HFFc6 (cell line): Measurements from ENCODE around the gene GSK3A. TPM values are rescaled to one million over a fixed set of nuclear protein-coding genes. Genes with fewer than 3 reads are reported as not detected.

Experiments used
- DNase-seq: peaks from one replicate; pipeline ENCODE4 v3.0.0-alpha.2; 2018
- H3K27ac Mint-ChIP-seq: 2 replicates; pipeline ENCODE4 v1.8.0; 2020; ENCODE audit warnings: mild to moderate bottlenecking, mixed read lengths
- H3K27me3 Mint-ChIP-seq: 2 replicates; pipeline ENCODE4 v1.8.0; 2021; ENCODE audit warnings: mild to moderate bottlenecking, moderate library complexity, mixed read lengths; ENCODE audit not compliant: insufficient read depth
- H3K36me3 Mint-ChIP-seq: 2 replicates; pipeline ENCODE4 v1.8.0; 2021; ENCODE audit warnings: low read depth, mixed read lengths
- H3K4me1 Mint-ChIP-seq: 2 replicates; pipeline ENCODE4 v1.8.0; 2020; ENCODE audit warnings: low read depth, mixed read lengths
- H3K4me3 Mint-ChIP-seq: 2 replicates; pipeline ENCODE4 v1.8.0; 2020; ENCODE audit warnings: mild to moderate bottlenecking, moderate library complexity, mixed read lengths
- H3K9me3 Mint-ChIP-seq: 2 replicates; pipeline ENCODE4 v1.8.0; 2020; ENCODE audit warnings: mild to moderate bottlenecking, mixed read lengths
- total RNA-seq, 6 experiments: library from RNA; stranded (reverse); fragmentation: NEBNext Ultra II Directional; extraction: Animal tissue kit (Norgen Biotek cat#: 25700); gene quantifications; 2 replicates in 1 of 6; 3 replicates in 5 of 6; pipeline ENCODE4 v1.2.3, GENCODE V29; 2021
- TF ChIP-seq, protein P1 (sequence below): fragments of 200-600 bp; sonication (generic); IDR thresholded peaks from 2 replicates; pipeline ENCODE4 v1.5.0; 2021; ENCODE audit warnings: antibody characterized with exemption, mild to moderate bottlenecking

Gene GSK3A
- total RNA-seq, 6 experiments from 2014 or later: 36.3 to 45.5 (median 43.1) TPM

DNA sequence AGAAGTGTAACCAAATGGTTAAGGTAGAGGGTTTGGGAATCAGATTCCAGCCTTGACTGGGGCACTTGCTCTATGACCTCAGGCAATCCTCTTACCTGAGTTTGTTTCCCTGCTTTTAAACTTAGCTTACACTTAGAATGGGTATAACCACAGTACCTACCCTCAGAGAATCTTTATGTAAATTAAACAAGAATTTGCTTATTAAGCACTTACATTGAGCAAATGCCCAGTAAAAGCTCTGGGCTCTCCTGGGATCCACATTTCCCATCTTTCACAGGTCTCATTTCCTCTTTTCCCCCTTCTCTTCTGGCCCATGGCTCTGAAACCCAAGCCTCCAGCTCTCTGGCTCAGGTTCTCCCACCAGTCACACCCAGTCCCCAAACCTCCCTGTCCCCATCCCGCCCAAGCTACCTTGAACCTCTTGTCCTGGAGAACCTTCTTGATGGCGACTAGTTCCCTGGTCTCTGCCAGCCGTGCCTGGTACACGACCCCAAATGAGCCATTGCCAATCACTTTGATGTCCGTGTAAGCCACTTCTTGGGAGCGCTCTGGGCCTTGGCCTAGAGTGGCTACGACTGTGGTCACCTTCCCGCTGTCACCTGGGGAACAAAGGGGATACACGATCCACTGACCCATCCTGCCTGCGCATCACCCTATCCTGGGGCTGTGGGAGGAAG is 2.7 kb downstream of the GSK3A start:
- no peaks in the 10 kb centered on the region for H3K9me3 Mint-ChIP-seq
- peak overlapping the region; percentile 95; the same call in 1 of the 2 replicates for H3K4me3 Mint-ChIP-seq
- H3K36me3 Mint-ChIP-seq: peaks cover 38% of the 10 kb centered on the region
- peak overlapping the region; percentile 42; the same call in 1 of the 2 replicates for H3K27ac Mint-ChIP-seq
- H3K27me3 Mint-ChIP-seq: peaks cover 16% of the 10 kb centered on the region
- DNase-seq: no peak
- H3K4me1 Mint-ChIP-seq: peaks cover 35% of the 10 kb centered on the region
- TF ChIP-seq, protein P1, sequence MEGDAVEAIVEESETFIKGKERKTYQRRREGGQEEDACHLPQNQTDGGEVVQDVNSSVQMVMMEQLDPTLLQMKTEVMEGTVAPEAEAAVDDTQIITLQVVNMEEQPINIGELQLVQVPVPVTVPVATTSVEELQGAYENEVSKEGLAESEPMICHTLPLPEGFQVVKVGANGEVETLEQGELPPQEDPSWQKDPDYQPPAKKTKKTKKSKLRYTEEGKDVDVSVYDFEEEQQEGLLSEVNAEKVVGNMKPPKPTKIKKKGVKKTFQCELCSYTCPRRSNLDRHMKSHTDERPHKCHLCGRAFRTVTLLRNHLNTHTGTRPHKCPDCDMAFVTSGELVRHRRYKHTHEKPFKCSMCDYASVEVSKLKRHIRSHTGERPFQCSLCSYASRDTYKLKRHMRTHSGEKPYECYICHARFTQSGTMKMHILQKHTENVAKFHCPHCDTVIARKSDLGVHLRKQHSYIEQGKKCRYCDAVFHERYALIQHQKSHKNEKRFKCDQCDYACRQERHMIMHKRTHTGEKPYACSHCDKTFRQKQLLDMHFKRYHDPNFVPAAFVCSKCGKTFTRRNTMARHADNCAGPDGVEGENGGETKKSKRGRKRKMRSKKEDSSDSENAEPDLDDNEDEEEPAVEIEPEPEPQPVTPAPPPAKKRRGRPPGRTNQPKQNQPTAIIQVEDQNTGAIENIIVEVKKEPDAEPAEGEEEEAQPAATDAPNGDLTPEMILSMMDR: no peak

DNA sequence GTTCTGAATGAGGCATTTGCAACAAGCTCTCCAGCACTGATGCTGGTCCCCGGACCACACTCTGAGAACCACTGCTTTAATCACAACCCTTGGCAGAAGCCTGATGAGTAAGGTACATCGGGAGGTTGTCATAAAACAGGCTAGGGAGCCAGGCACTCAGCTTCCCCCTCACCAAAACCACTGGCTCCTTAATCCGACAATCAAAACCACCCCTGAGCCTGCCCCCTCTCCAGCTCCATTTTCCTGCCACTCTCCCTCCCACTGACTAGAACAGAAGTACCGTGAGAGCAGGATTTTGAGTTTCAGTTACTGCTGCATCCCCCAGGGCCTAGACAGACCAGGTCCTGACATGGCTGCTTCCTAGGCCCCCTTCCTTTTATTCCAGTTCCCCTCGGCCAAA is 7.2 kb downstream of the GSK3A start:
- no peaks in the 10 kb centered on the region for H3K9me3 Mint-ChIP-seq
- DNase-seq: no peak
- H3K27ac Mint-ChIP-seq: no peak overlapping the region
- TF ChIP-seq, protein P1: no peak
- peaks cover 7% of the 10 kb centered on the region for H3K4me1 Mint-ChIP-seq
- peaks cover 36% of the 10 kb centered on the region for H3K36me3 Mint-ChIP-seq
- peaks cover 5% of the 10 kb centered on the region; the same call in 1 of the 2 replicates for H3K27me3 Mint-ChIP-seq
- H3K4me3 Mint-ChIP-seq: no peak overlapping the region

DNA sequence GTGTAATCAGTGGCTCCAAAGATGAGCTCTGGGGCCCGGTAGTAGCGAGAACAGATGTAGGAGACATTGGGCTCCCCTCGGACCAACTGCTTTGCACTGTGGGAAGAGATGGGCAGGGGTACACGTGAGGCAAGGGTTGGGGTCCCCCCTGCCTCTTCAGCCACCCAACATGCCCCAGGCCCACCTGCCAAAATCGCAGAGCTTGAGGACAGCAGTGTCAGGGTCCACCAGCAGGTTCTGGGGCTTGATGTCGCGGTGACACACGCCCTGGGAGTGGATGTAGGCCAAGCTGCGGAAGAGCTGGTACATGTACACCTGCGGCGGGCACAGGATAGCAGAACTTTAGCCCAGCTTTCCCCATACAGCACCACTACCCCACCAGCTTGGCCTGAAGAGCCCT is 8.0 kb downstream of the GSK3A start:
- Mint-ChIP-seq H3K4me1 (peaks cover 7% of the 10 kb centered on the region), H3K36me3 (peaks cover 35% of the 10 kb centered on the region), H3K9me3 (no peaks in the 10 kb centered on the region), H3K27ac (no peak overlapping the region), H3K4me3 (no peak overlapping the region), H3K27me3 (peaks cover 5% of the 10 kb centered on the region; the same call in 1 of the 2 replicates)
- TF ChIP-seq, protein P1: no peak
- no peak for DNase-seq

DNA sequence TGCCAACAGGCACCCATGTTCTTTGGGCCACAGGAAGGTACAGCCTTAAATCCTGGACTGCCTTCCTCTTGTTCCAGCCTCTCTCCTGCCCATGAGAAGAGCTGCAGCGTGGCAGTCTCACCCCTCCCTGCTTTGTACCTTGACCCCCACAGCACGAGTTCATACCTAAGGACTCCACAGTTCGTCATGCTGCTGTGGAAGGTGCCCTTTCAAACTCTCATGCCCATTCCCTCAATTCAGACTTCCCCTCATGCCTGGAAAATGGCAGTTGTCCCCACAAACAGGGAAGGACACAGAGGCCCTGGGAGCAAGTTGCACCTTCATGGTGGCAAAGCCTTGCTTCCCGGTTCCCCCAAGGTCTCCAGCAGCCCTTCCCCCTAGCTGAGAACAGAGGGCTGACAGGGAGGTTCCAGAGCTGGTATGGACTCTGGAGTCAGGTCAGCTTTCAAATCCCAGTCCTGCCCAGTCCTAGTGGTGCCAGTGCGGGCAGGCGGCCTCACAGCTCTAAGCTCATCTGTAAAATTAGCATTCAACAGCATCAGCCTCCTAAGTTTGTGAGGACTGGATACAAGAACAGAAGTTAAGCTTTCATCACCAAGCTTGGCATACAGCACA is 8.6 kb downstream of the GSK3A start:
- DNase-seq: no peak
- Mint-ChIP-seq H3K9me3 (no peaks in the 10 kb centered on the region), H3K4me3 (no peak overlapping the region), H3K27ac (peak overlapping the region; percentile 5; the same call in 1 of the 2 replicates), H3K36me3 (peaks cover 32% of the 10 kb centered on the region), H3K27me3 (peaks cover 5% of the 10 kb centered on the region; the same call in 1 of the 2 replicates), H3K4me1 (peaks cover 13% of the 10 kb centered on the region)
- TF ChIP-seq, protein P1: no peak

DNA sequence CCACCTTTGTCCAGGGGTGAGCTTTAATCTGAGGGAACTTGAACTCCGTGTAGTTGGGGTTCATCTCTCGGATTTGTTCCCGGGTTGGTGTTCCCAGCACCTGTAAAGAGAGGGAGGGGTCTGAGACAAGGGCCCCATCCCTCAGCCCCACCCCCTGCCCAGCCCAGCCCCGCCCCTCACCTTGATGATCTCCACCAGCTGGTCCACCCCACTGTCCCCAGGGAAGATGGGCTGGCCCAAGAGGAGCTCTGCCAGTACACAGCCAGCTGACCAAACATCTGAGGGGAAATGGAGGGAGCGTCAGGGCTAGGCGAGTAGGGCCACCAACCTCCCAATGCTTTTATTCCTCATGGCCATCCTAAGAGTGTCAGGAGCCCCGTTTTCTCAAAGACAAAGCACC is 9.3 kb downstream of the GSK3A start:
- peaks cover 32% of the 10 kb centered on the region for H3K36me3 Mint-ChIP-seq
- peaks cover 14% of the 10 kb centered on the region for H3K4me1 Mint-ChIP-seq
- no peak overlapping the region for H3K4me3 Mint-ChIP-seq
- no peak for DNase-seq
- H3K27ac Mint-ChIP-seq: peak overlapping the region; percentile 5; the same call in 1 of the 2 replicates
- no peaks in the 10 kb centered on the region for H3K9me3 Mint-ChIP-seq
- TF ChIP-seq, protein P1: no peak
- H3K27me3 Mint-ChIP-seq: peaks cover 5% of the 10 kb centered on the region; the same call in 1 of the 2 replicates
